ENCODE measurements around the gene KCNIP3.

Gene KCNIP3

GRCh38 chr2:95342556-95343320 lies 45.6 kb downstream of the KCNIP3 start:
- H3K9me3 ChIP-seq (ENCODE audit: insufficient read depth, low read length) = 0 out of 2 replicates have a peak, but pooled peaks cover 5% of the 10 kb centered on the region
- peaks cover 15% of the 10 kb centered on the region for H3K4me1 ChIP-seq (ENCODE audit: insufficient read depth, insufficient read length)
- H3K9ac ChIP-seq (ENCODE audit: insufficient read length, low read depth) = no peak overlapping the region
- TF ChIP-seq YY1 (IDR thresholded peaks at IDR 0.05; ENCODE audit: insufficient read depth, insufficient read length) (no peak), SUZ12 (IDR thresholded peaks at IDR 0.05; ENCODE audit: extremely low read depth, insufficient read depth, insufficient read length) (no peak), ZNF274 (IDR thresholded peaks at IDR 0.05; ENCODE audit: low read depth, low read length) (no peak)
- no peak for DNase-seq (ENCODE audit: low read depth, low spot score)
- H3K36me3 ChIP-seq (ENCODE audit: insufficient read depth, insufficient read length, low read length) = no peaks in the 10 kb centered on the region
- H3K4me3 ChIP-seq (ENCODE audit: insufficient read length, low read depth) = no peak overlapping the region
- H3K27me3 ChIP-seq (ENCODE audit: insufficient read depth, insufficient read length) = peaks cover 55% of the 10 kb centered on the region

DNA sequence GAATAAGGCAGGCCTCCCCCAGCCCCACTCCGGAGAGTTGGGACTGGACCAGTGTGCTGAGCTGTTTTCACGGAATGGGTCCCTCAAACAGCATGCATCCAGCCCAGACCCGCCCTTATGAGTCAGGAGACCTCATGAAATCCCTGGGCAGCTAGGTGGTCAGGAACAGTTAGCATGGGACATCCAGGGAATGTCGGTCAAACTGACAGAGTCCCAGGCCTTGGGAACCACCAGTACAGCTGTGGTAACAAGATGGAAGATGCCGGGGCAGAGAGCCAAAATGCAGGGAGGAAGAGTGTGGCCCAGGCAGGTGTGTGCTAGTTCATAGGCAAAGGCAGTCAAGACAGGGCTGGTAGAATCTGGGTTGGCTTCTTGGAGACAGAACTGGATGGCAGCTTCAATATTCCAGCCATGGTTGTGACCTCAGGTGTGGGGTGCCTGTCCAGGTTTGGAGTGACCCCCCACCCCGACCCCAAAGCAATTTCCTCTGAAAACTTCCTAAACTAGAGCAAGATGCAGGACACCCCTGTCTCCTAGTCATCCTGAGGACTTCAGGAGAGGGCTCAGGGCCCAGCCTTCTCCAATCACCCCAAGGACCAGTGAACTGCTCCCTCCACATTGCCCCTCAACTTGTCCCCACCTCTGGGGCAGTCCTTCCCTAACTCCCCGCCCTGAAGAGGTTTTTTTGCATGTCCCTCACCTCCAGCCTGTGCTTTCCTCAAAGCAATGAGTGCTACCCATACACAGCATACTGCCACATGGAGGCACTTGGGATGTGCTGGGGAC lies 46.5 kb downstream of the KCNIP3 start:
- Histone ChIP-seq H3K9me3 (ENCODE audit: insufficient read depth, low read length) (0 out of 2 replicates have a peak, but pooled peaks cover 3% of the 10 kb centered on the region), H3K36me3 (ENCODE audit: insufficient read depth, insufficient read length, low read length) (no peaks in the 10 kb centered on the region), H3K4me3 (ENCODE audit: insufficient read length, low read depth) (no peak overlapping the region), H3K27me3 (ENCODE audit: insufficient read depth, insufficient read length) (peaks cover 63% of the 10 kb centered on the region), H3K4me1 (ENCODE audit: insufficient read depth, insufficient read length) (peaks cover 17% of the 10 kb centered on the region), H3K9ac (ENCODE audit: insufficient read length, low read depth) (no peak overlapping the region)
- TF ChIP-seq ZNF274 (IDR thresholded peaks at IDR 0.05; ENCODE audit: low read depth, low read length) (no peak), YY1 (IDR thresholded peaks at IDR 0.05; ENCODE audit: insufficient read depth, insufficient read length) (no peak), SUZ12 (IDR thresholded peaks at IDR 0.05; ENCODE audit: extremely low read depth, insufficient read depth, insufficient read length) (no peak)
- no peak for DNase-seq (ENCODE audit: low read depth, low spot score)

DNA sequence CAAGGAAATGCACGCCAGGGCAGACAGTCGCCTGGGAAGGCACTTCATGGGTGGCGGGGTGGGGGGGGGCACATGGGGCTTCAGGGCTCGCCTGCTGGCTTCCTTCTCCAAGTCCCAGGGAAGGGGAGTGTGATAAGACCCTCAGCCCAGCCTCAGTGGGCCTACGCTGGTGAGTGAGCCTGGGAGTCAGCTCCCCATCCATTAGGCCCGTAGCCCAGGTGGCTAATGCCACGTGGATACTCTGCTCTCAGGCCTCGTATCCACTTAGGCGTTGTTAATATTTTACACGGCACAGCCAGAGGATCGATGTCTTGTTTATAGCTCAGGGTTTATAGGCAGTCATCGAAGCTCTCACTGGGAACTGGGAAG lies 47.1 kb downstream of the KCNIP3 start:
- Histone ChIP-seq H3K27me3 (ENCODE audit: insufficient read depth, insufficient read length) (peaks cover 67% of the 10 kb centered on the region), H3K4me3 (ENCODE audit: insufficient read length, low read depth) (no peak overlapping the region)

GRCh38 chr2:95344656-95345055 lies 47.5 kb downstream of the KCNIP3 start:
- Histone ChIP-seq H3K9me3 (ENCODE audit: insufficient read depth, low read length) (no peaks in the 10 kb centered on the region), H3K9ac (ENCODE audit: insufficient read length, low read depth) (no peak overlapping the region), H3K36me3 (ENCODE audit: insufficient read depth, insufficient read length, low read length) (no peaks in the 10 kb centered on the region), H3K4me3 (ENCODE audit: insufficient read length, low read depth) (no peak overlapping the region), H3K27me3 (ENCODE audit: insufficient read depth, insufficient read length) (peaks cover 67% of the 10 kb centered on the region), H3K4me1 (ENCODE audit: insufficient read depth, insufficient read length) (peaks cover 17% of the 10 kb centered on the region)
- no peak for DNase-seq (ENCODE audit: low read depth, low spot score)
- no peak for TF ChIP-seq YY1 (IDR thresholded peaks at IDR 0.05; ENCODE audit: insufficient read depth, insufficient read length)
- TF ChIP-seq ZNF274 (IDR thresholded peaks at IDR 0.05; ENCODE audit: low read depth, low read length) = no peak
- no peak for TF ChIP-seq SUZ12 (IDR thresholded peaks at IDR 0.05; ENCODE audit: extremely low read depth, insufficient read depth, insufficient read length)

More for the DNA sequence above, 47.1 kb downstream of the KCNIP3 start:
- DNase-seq (ENCODE audit: low read depth, low spot score) = no peak
- no peak for TF ChIP-seq ZNF274 (IDR thresholded peaks at IDR 0.05; ENCODE audit: low read depth, low read length)
- H3K36me3 ChIP-seq (ENCODE audit: insufficient read depth, insufficient read length, low read length) = no peaks in the 10 kb centered on the region
- H3K9ac ChIP-seq (ENCODE audit: insufficient read length, low read depth) = no peak overlapping the region
- H3K9me3 ChIP-seq (ENCODE audit: insufficient read depth, low read length) = no peaks in the 10 kb centered on the region
- peaks cover 17% of the 10 kb centered on the region for H3K4me1 ChIP-seq (ENCODE audit: insufficient read depth, insufficient read length)

- Histone ChIP-seq H3K4me3 (ENCODE audit: insufficient read length, low read depth) (peak overlapping the region; percentile 64), H3K9me3 (ENCODE audit: insufficient read depth, low read length) (no peaks in the 10 kb centered on the region), H3K4me1 (ENCODE audit: insufficient read depth, insufficient read length) (peaks cover 19% of the 10 kb centered on the region), H3K27me3 (ENCODE audit: insufficient read depth, insufficient read length) (peaks cover 67% of the 10 kb centered on the region), H3K36me3 (ENCODE audit: insufficient read depth, insufficient read length, low read length) (no peaks in the 10 kb centered on the region), H3K9ac (ENCODE audit: insufficient read length, low read depth) (peak overlapping the region; percentile 68)
- DNase-seq (ENCODE audit: low read depth, low spot score) = no peak
- TF ChIP-seq YY1 (IDR thresholded peaks at IDR 0.05; ENCODE audit: insufficient read depth, insufficient read length) = no peak
- no peak for TF ChIP-seq ZNF274 (IDR thresholded peaks at IDR 0.05; ENCODE audit: low read depth, low read length)
- TF ChIP-seq SUZ12 (IDR thresholded peaks at IDR 0.05; ENCODE audit: extremely low read depth, insufficient read depth, insufficient read length) = no peak
Observed at GRCh38 chr2:95345081-95345562, 48.0 kb downstream of the KCNIP3 start.

DNA sequence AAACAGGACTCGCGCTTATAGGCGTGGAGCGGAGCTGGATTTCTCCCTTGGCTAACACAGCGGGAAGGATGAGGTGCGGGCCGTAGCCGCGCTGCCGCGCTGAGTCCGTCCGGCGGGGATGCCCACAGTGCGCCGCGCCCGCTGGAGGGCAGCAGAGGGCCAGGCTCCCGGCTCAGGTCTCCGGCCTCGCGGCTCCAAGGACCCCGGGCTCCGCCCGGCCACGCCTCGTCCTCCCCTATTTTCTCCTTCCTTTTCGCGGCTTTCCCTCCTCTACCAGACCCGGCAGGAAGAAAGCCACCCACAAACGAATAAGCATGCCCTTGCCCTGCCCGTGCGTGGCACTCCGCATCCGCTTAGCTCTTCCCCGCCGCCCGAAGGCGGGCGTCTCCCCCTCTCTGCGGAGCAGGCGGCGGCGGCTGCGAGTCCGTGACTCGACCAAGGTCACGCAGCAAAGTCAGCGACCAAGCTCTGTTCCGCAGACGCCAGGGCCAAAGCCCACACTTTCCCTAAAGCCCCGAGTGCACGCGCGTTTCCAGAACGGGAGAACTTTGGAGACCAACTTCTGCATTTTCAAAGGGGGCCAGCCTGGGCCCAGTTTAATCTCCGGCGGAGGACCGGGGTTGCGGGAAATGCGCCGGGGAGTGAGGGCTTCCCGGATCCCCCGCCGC lies 48.5 kb downstream of the KCNIP3 start:
- Histone ChIP-seq H3K36me3 (ENCODE audit: insufficient read depth, insufficient read length, low read length) (no peaks in the 10 kb centered on the region), H3K9me3 (ENCODE audit: insufficient read depth, low read length) (no peaks in the 10 kb centered on the region), H3K4me3 (ENCODE audit: insufficient read length, low read depth) (peak overlapping the region; percentile 64), H3K27me3 (ENCODE audit: insufficient read depth, insufficient read length) (peaks cover 67% of the 10 kb centered on the region), H3K9ac (ENCODE audit: insufficient read length, low read depth) (peak overlapping the region; percentile 76), H3K4me1 (ENCODE audit: insufficient read depth, insufficient read length) (peaks cover 19% of the 10 kb centered on the region)
- DNase-seq (ENCODE audit: low read depth, low spot score) = peak; percentile 68
- TF ChIP-seq ZNF274 (IDR thresholded peaks at IDR 0.05; ENCODE audit: low read depth, low read length) = no peak
- peak; percentile 77 for TF ChIP-seq SUZ12 (IDR thresholded peaks at IDR 0.05; ENCODE audit: extremely low read depth, insufficient read depth, insufficient read length)
- TF ChIP-seq YY1 (IDR thresholded peaks at IDR 0.05; ENCODE audit: insufficient read depth, insufficient read length) = no peak

All from NT2/D1 (cell line).